ENCODE data around the gene SART1.

Gene SART1

DNA sequence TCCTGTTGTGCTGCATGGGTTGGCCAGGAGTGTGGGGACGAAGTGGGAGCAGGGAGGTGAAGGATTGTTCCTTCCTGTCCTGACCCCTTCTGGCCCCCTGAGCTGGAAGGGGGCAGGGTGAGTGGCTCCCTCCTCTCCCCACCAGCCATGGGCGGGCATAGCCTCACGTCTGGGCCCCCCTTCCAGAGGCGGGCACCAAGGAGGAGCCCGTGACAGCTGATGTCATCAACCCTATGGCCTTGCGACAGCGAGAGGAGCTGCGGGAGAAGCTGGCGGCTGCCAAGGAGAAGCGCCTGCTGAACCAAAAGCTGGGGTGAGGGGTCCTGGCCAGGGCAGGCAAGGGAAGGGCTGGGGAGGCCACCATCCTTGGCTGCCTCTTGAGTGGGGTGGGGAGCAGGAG lies 3.4 kb downstream of the SART1 start:
- no peak for DNase-seq (ENCODE audit: low read depth)

GRCh38 chr11:65965986-65966762 lies 4.6 kb downstream of the SART1 start:
- no peak for DNase-seq (ENCODE audit: low read depth)

GRCh38 chr11:65967329-65967934 lies 5.9 kb downstream of the SART1 start:
- DNase-seq (ENCODE audit: low read depth), result no peak

DNA sequence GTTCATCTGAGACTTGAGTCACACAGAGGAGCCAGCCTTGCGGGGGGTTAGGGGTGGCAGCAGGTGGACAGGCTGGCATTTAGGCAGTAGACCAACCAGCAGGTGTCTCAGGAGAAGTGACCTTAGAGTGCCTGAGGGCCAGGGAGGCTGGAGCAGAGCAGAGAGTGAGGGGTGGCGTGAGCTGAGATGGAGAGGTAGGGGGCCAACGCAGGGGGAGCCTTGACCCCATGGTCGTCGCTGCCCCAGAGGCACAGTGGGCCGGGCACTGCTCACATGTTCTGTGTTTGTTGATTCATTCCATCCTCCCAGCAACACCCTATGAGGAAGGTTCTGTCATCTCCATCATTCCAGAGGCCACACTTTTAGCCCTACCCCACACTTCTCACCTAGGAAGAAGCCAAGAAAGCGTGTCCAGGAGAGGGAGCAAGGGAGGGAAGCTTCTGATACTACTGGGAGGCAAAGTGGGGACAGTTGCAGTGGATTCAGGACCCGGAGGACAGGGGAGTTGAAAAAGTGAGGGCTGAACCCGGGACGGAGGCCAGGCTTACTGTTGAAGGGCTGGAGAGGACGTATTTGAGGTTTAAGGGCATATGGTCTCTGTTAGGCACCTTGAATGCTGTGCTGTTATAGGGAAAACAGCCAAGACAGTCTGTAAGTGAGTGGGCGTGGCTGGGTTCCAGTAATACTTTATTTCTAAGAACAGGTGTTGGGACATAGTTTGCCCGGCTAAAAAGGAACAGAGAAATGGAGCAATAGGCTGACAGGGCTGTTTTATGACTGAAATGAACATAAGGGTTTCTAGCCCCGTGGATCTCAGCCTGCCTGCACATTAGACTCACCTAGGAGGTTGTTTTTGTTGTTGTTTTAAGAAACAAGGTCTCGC lies 7.3 kb downstream of the SART1 start:
- no peak for DNase-seq (ENCODE audit: low read depth)

GRCh38 chr11:65972116-65972515 lies 10.6 kb downstream of the SART1 start:
- no peak for DNase-seq (ENCODE audit: low read depth)

GRCh38 chr11:65973439-65974110 lies 12.0 kb downstream of the SART1 start:
- DNase-seq (ENCODE audit: low read depth), result no peak

DNA sequence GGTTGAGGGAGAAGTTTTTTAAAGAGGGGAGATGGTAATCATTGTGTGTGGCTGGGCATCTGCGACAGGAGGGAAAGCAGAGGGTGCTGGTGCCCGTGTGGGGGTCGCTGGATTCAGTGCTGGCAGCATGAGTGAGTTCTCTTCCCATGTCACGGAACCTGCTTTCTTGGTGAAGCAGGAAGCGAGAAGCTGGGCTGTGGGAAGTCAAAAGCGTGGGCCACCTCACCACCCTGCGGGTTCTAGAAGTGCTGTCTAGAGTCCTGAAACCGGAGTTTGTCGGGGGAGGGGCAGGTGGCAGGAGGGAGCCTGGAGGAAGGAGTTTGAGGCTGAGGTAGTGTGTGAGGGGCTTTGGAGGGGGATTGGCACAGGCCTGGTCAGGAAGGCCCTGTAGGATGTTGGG lies 14.2 kb downstream of the SART1 start:
- no peak for DNase-seq (ENCODE audit: low read depth)

DNA sequence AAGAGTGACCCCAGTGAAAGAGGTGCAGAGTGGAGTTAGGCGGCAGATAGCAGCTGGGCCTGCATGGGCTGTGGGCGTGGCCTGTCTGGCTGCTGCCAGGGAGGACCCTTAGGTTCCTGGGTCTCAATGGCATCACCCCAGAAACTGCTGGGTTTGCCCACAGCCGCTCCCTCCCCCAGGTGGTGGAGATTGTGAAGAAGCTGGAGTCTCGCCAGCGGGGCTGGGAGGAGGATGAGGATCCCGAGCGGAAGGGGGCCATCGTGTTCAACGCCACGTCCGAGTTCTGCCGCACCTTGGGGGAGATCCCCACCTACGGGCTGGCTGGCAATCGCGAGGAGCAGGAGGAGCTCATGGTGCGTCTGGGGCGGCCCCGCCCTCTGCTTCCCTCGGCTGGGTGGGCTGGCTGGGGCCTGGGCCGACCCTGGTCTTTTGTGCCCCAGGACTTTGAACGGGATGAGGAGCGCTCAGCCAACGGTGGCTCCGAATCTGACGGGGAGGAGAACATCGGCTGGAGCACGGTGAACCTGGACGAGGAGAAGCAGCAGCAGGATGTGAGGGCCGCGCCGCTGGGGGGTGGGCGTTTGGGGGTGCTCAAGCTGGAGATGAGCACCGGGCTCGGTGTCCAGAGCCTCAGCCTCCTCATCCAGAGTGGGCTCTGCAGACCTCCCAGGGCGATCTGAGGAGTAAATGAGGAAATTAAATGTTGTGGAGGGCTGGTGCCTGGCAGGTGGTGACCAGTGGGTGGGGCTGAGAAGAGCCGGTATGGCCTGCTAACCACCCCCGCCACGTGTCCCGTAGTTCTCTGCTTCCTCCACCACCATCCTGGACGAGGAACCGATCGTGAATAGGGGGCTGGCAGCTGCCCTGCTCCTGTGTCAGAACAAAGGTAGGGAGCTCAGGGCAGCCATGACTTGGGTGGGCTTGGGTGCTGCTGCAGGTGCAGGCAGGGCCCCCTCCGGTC lies 15.0 kb downstream of the SART1 start:
- DNase-seq (ENCODE audit: low read depth), result no peak

GRCh38 chr11:65977621-65978390 lies 16.3 kb downstream of the SART1 start:
- DNase-seq (ENCODE audit: low read depth), result no peak

- no peak for DNase-seq (ENCODE audit: low read depth)
Measured at GRCh38 chr11:65978391-65979238, 17.1 kb downstream of the SART1 start.

DNA sequence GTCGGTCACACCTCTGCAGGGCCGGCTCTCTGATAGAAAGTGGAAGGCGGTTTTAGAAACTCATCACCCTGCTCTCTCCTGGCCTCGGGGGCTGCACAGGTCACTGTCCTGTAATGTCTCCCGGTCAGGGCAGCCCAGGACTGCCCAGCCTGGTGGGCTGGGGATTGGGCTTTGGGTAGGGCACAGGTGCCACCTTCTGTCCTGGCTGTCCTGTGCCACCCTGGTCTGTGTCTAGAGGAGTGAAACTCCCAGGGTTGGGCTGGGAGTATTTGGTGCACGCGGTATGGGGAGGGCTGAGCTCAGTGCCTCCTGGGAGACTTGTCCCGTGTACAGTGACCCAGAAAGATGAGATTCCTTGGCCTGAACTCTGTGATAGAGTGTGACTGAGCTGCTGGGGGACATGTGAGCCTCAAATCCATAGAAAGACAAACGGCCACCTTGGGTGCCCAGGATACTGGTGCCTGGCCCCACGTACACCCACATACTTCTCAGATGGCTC lies 17.8 kb downstream of the SART1 start:
- DNase-seq (ENCODE audit: low read depth), result no peak

GRCh38 chr11:65981101-65981740 lies 19.7 kb downstream of the SART1 start:
- DNase-seq (ENCODE audit: low read depth), result no peak

DNA sequence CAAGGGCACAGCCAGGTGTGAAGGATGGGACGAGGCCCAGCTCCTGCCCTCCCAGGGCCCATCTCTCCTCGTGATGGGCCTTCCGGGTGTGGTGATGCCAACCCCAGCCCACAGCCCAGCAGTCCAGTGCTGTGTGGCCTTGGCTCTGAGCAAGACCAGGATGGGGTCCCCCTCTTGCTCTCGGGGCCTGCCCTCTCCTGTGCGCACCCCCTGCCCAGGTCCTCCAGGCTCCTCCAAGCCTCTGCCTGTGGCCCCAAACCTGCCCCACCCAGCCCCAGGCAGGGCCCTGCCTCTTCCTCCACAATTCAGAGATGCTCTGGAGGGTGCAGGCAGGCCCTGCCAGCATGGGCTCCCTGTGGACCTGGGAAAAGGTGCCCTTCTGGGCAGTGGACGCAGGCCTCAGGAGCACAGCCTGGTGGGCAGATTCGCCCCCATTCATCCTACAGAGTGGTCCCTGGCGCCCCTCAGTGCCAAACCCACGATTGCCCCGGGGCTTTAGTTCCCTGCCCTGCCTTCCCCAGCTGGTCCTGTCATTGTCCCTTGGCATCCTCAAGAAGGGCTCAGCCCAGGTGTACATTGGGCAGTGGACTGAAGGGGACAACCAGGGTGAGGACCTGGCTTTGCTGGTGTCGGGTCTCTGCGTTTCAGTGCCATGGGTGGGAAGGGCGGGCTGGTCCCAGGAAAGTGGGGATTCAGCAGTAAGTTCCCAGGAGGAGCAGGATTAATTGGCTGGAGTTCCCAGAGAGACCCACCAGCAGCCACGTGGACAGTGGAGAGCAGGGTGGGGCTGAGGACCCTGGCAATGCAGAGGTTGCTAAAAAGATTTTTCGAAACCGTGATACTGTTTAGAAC lies 20.7 kb downstream of the SART1 start:
- no peak for DNase-seq (ENCODE audit: low read depth)

DNA sequence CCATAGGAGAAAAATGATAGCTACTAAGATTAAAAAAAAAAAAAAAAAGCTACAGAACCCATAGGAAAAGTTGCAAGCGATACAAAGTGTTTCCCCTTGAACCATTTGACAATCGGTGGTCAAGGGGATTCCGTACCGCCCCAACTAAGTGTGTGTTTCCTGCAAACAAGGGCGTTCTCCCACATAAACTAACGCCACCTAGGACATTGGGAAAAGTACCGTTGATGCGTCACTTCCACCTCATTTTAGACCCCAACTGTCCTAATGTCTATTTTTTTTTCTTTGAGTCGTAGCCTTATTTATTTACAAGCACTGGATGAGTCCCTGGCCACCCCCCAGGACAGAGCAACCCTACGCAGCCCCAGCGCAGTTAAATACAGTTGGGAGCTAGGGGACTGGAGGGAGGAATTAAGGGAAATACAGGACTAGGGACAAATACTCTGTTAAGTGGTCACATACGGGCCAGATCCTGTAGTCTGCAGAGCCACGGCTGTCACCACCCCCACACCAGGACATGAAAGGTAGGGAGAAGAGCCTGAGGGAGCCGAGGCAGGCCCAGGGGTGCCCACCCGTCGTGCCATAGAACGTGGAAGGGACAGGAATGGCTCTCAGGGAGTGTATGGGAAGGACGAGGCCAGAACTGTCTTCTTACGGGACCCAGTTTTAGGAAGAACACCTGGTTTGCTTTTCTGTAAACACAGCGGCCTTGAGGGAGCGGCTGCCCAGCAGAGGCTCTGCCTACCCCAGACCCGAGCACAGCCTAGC lies 21.5 kb downstream of the SART1 start:
- DNase-seq (ENCODE audit: low read depth), result no peak

DNA sequence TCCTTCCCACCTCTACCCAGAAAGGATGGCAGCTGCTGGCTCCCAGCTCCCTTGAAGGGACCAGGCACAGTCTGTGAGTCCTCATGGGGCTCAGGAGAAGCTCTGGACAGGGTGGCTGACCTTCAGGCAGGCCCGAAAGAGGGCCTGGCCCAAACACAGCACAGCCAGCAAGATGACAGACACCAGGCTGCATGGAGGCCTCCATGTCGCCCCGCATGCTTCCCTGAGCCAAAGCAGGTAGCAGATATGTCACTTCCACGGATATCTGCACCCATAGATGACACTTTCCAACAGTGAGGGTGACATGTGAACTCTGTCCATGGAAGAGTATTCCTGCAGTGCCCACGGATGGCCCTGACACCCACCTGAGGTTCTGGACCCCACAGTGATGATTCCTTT lies 22.1 kb downstream of the SART1 start:
- DNase-seq (ENCODE audit: low read depth), result no peak

- no peak for DNase-seq (ENCODE audit: low read depth)
Measured at GRCh38 chr11:65987336-65987735, 25.8 kb downstream of the SART1 start.

All from fibroblast of the conjunctiva (primary cell).